Measurements from ENCODE around the gene MPND.
A peak's percentile ranks its signal among the peaks of the same experiment; 100 is the strongest.
"Not testable (repeated sequence)": the region's sequence is repeated elsewhere in the genome, so short reads cannot be mapped to it uniquely, and the experiment has no call there.

The MPND gene

GRCh38 chr19:4320419-4320818, 22.9 kb upstream of the MPND start:
- no peak for DNase-seq

GRCh38 chr19:4322942-4323665, 20.3 kb upstream of the MPND start:
- no peak for DNase-seq

- DNase-seq, result no peak
Measured at GRCh38 chr19:4323692-4324091, 19.7 kb upstream of the MPND start.

GRCh38 chr19:4324228-4324627, 19.1 kb upstream of the MPND start:
- DNase-seq, result no peak

GRCh38 chr19:4326215-4326836, 17.0 kb upstream of the MPND start:
- DNase-seq, result no peak

GRCh38 chr19:4326837-4327251, 16.5 kb upstream of the MPND start:
- peak; percentile 45 for DNase-seq

GRCh38 chr19:4327252-4327876, 16.0 kb upstream of the MPND start:
- peak; percentile 90 for DNase-seq

- no peak for DNase-seq
Measured at GRCh38 chr19:4327877-4328242, 15.5 kb upstream of the MPND start.

GRCh38 chr19:4328243-4328990, 14.9 kb upstream of the MPND start:
- peak; percentile 99 for DNase-seq

GRCh38 chr19:4328991-4329681, 14.2 kb upstream of the MPND start:
- DNase-seq, result peak; percentile 77

GRCh38 chr19:4329858-4330257, 13.5 kb upstream of the MPND start:
- no peak for DNase-seq

GRCh38 chr19:4334929-4335570, 8.3 kb upstream of the MPND start:
- no peak for DNase-seq

GRCh38 chr19:4337906-4338440, 5.4 kb upstream of the MPND start:
- no peak for DNase-seq

- peak; percentile 42 for DNase-seq
Measured at GRCh38 chr19:4338441-4339355, 4.7 kb upstream of the MPND start, which contains the start of gene STAP2. STAP2 (minus strand) TSS chr19:4338827; CDS start chr19:4338753, 74 bp downstream.

GRCh38 chr19:4342314-4342614, 1.1 kb upstream of the MPND start:
- DNase-seq, result no peak

- DNase-seq, result peak; percentile 95
Measured at GRCh38 chr19:4342615-4343369, 570 bp upstream of the MPND start.

- DNase-seq, result no peak
Measured at GRCh38 chr19:4345342-4346019, 2.1 kb downstream of the MPND start.

GRCh38 chr19:4346020-4346383, 2.6 kb downstream of the MPND start:
- no peak for DNase-seq

- no peak for DNase-seq
Measured at GRCh38 chr19:4347521-4347920, 4.2 kb downstream of the MPND start.

- DNase-seq, result not testable (repeated sequence)
Measured at GRCh38 chr19:4349225-4349624, 5.9 kb downstream of the MPND start.

Data from stimulated activated CD4-positive, alpha-beta T cell treated with anti-CD3 and anti-CD28 coated beads, Interleukin-15, amount 100 ng/mL, for 24 hours (primary cell).